GM12878 (cell line): ENCODE measurements around the gene AKR1A1. TPM values are rescaled to one million over a fixed set of nuclear protein-coding genes. Genes with fewer than 3 reads are reported as not detected.

Experiments used
- BACH1 ChIP-seq: fragments of 450-650 bp; IDR thresholded peaks from 2 replicates; pipeline ENCODE4 v1.6.1; 2017; ENCODE audit warnings: mild to moderate bottlenecking, borderline replicate concordance
- CEBPB ChIP-seq, 2 experiments: fragments of 150-350 bp in 1 of 2; IDR thresholded peaks; 2 replicates each; pipeline ENCODE4 v1.6.1; 2012 to 2014; ENCODE audit warnings: low read depth in 2 of 2, low read length in 2 of 2, borderline replicate concordance in 1 of 2, inconsistent platforms in 1 of 2
- CHD2 ChIP-seq: IDR thresholded peaks from 2 replicates; pipeline ENCODE4 v1.6.1; 2011; ENCODE audit warnings: low read depth, low read length, improper control_type of control experiment, borderline replicate concordance
- ETV6 ChIP-seq, 2 experiments: fragments of 450-650 bp in 1 of 2; IDR thresholded peaks in 1 of 2; conservative IDR thresholded peaks in 1 of 2; 2 replicates each; pipeline ENCODE4 v1.6.1; 2014; ENCODE audit warnings: antibody characterized with exemption in 1 of 2, borderline replicate concordance in 1 of 2, low read depth in 1 of 2, mild to moderate bottlenecking in 1 of 2, moderate library complexity in 1 of 2
- FOXK2 ChIP-seq: fragments of 450-650 bp; IDR thresholded peaks from 2 replicates; pipeline ENCODE4 v1.6.1; 2017; ENCODE audit warnings: mild to moderate bottlenecking, moderate library complexity
- GABPA ChIP-seq: IDR thresholded peaks from 2 replicates; pipeline ENCODE4 v1.6.1; 2014; ENCODE audit warnings: antibody characterized with exemption, low read depth, mild to moderate bottlenecking, inconsistent platforms
- HDAC2 ChIP-seq: fragments of 200-600 bp; sonication (generic); IDR thresholded peaks from 2 replicates; pipeline ENCODE4 v1.6.1; 2017
- IKZF1 ChIP-seq: fragments of 450-650 bp; conservative IDR thresholded peaks from 2 replicates; pipeline ENCODE4 v1.6.1; 2017; ENCODE audit warnings: antibody characterized with exemption, mild to moderate bottlenecking
- IKZF2 ChIP-seq, 2 experiments: fragments of 450-650 bp; IDR thresholded peaks; 2 replicates each; pipeline ENCODE4 v1.6.1; 2017; ENCODE audit warnings: mild to moderate bottlenecking in 2 of 2, moderate library complexity in 2 of 2
- KDM1A ChIP-seq: fragments of 200-600 bp; sonication (generic); IDR thresholded peaks from 2 replicates; pipeline ENCODE4 v1.6.1; 2016; ENCODE audit warnings: borderline replicate concordance
- MEF2A ChIP-seq: IDR thresholded peaks from 2 replicates; pipeline ENCODE4 v1.6.1; 2011; ENCODE audit warnings: low read depth, mild to moderate bottlenecking, low read length, moderate library complexity; ENCODE audit not compliant: insufficient read depth
- MEF2B ChIP-seq: fragments of 450-650 bp; IDR thresholded peaks from 2 replicates; pipeline ENCODE4 v1.6.1; 2018; ENCODE audit warnings: mild to moderate bottlenecking, moderate library complexity; ENCODE audit not compliant: partially characterized antibody, poor library complexity, severe bottlenecking
- NFYB ChIP-seq: IDR thresholded peaks from 2 replicates; pipeline ENCODE4 v1.6.1; 2011; ENCODE audit warnings: low read depth, mild to moderate bottlenecking, low read length, improper control_type of control experiment, moderate library complexity; ENCODE audit not compliant: insufficient read depth
- PAX5 ChIP-seq: IDR thresholded peaks from 2 replicates; pipeline ENCODE4 v1.6.1; 2011; ENCODE audit warnings: low read depth, low read length, borderline replicate concordance
- PAX8 ChIP-seq: fragments of 450-650 bp; IDR thresholded peaks from 2 replicates; pipeline ENCODE4 v1.6.1; 2017; ENCODE audit warnings: mild to moderate bottlenecking, moderate library complexity
- PML ChIP-seq: IDR thresholded peaks from 2 replicates; pipeline ENCODE4 v1.6.1; 2012; ENCODE audit warnings: low read length, inconsistent platforms
- RAD51 ChIP-seq: fragments of 450-650 bp; IDR thresholded peaks from 2 replicates; pipeline ENCODE4 v1.6.1; 2016; ENCODE audit warnings: moderate library complexity, mild to moderate bottlenecking, inconsistent platforms
- SREBF1 ChIP-seq: IDR thresholded peaks from 2 replicates; pipeline ENCODE4 v1.6.1; 2012; ENCODE audit warnings: mild to moderate bottlenecking, low read length
- TCF7 ChIP-seq: IDR thresholded peaks from 2 replicates; pipeline ENCODE4 v1.6.1; 2014; ENCODE audit warnings: antibody characterized with exemption, borderline replicate concordance
- YY1 ChIP-seq: IDR thresholded peaks from 2 replicates; pipeline ENCODE4 v1.6.1; 2011; ENCODE audit warnings: low read depth, mild to moderate bottlenecking, low read length
- polyA plus RNA-seq, 11 experiments: library from polyadenylated mRNA; depleted of rRNA in 4 of 11; unstranded in 6 of 11; stranded (reverse) in 5 of 11; fragments of >200 nt; fragmentation: Nextera tagmentation in 4 of 11; fragmentation: Illumina TruSeq in 1 of 11; extraction: Ambion mirVana in 4 of 11; extraction: Trizol in 1 of 11; gene quantifications; 1 replicate in 1 of 11; 2 replicates in 10 of 11; pipeline versions ENCODE4 v1.2.1 to v1.2.3, GENCODE V29; 2011 to 2016; ENCODE audit warnings: inconsistent platforms in 2 of 11, missing spikeins in 2 of 11, low read depth in 1 of 11
- total RNA-seq, 4 experiments: library from RNA; depleted of rRNA in 3 of 4; stranded (reverse); fragments of >200 nt in 3 of 4; fragmentation: Illumina TruSeq in 1 of 4; extraction: Trizol in 1 of 4; gene quantifications; 2 replicates each; pipeline versions ENCODE4 v1.2.1 to v1.2.3, GENCODE V29; 2013 to 2021
- TF ChIP-seq, protein P1 (sequence below): IDR thresholded peaks from 2 replicates; pipeline ENCODE4 v1.6.1; 2012; ENCODE audit warnings: mild to moderate bottlenecking, low read depth, low read length
- TF ChIP-seq, protein P2 (sequence below): IDR thresholded peaks from 2 replicates; pipeline ENCODE4 v1.6.1; 2012; ENCODE audit warnings: low read length, inconsistent platforms
- TF ChIP-seq, protein P3 (sequence below): fragments of 450-650 bp; IDR thresholded peaks from 2 replicates; pipeline ENCODE4 v1.6.1; 2018; ENCODE audit warnings: borderline replicate concordance, mild to moderate bottlenecking; ENCODE audit not compliant: partially characterized antibody

The AKR1A1 gene
- total and polyA plus RNA-seq, 10 of the 15 experiments (the other 5 are each of a cell fraction or from before 2014, with no cell fraction given) = 187 to 335 (median 241) TPM

DNA sequence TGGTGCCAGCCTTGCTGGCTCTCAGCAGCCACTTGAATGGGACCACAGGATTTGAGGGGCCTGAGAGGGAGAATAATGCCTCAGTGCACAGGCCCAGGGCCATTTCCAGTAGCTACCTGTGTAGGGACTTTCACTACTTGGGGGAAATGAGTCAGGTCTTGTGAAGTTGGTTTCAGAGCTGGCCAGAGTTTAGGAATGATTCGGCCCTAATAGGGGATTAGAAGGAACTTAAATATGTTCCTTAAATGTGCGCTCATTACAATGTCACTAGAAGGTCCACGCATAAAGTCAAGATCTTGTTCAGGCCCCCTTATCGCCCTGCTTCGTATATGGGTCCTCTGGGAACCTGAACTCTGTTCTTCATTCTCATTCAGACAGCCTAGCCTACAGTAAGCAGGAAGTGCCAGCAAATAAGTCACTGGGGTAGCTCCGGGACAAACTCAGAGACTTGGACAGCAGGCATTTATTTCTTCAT, 5.6 kb upstream of the AKR1A1 start (continued):
- TF ChIP-seq CHD2 (no peak; the same call in 1 of the 2 replicates), TCF7 (peak; percentile 90), BACH1 (no peak), YY1 (peak; percentile 33; the same call in 1 of the 2 replicates), PAX5 (peak; percentile 84; the same call in 1 of the 2 replicates), NFYB (no peak), PML (no peak), CEBPB (IDR thresholded peaks at IDR 0.05; ENCODE audit: borderline replicate concordance in 1 of 2, low read depth in 2 of 2, low read length in 2 of 2) (no peak), ETV6 (conservative IDR thresholded peaks at IDR 0.05 in 1 of 2, IDR thresholded peaks at IDR 0.05 in 1 of 2; ENCODE audit: borderline replicate concordance in 1 of 2, low read depth in 1 of 2) (peak in 1 of 2 experiments; percentile 95; a peak in 2 of 4 replicates), MEF2B (peak; percentile 48), SREBF1 (no peak), IKZF1 (peak; percentile 95), FOXK2 (no peak), MEF2A (peak; percentile 72; the same call in 1 of the 2 replicates), GABPA (no peak), HDAC2 (no peak), RAD51 (no peak), IKZF2 (IDR thresholded peaks at IDR 0.05) (peak; percentile 93 to 95), KDM1A (no peak), PAX8 (no peak)
- TF ChIP-seq, protein P1, sequence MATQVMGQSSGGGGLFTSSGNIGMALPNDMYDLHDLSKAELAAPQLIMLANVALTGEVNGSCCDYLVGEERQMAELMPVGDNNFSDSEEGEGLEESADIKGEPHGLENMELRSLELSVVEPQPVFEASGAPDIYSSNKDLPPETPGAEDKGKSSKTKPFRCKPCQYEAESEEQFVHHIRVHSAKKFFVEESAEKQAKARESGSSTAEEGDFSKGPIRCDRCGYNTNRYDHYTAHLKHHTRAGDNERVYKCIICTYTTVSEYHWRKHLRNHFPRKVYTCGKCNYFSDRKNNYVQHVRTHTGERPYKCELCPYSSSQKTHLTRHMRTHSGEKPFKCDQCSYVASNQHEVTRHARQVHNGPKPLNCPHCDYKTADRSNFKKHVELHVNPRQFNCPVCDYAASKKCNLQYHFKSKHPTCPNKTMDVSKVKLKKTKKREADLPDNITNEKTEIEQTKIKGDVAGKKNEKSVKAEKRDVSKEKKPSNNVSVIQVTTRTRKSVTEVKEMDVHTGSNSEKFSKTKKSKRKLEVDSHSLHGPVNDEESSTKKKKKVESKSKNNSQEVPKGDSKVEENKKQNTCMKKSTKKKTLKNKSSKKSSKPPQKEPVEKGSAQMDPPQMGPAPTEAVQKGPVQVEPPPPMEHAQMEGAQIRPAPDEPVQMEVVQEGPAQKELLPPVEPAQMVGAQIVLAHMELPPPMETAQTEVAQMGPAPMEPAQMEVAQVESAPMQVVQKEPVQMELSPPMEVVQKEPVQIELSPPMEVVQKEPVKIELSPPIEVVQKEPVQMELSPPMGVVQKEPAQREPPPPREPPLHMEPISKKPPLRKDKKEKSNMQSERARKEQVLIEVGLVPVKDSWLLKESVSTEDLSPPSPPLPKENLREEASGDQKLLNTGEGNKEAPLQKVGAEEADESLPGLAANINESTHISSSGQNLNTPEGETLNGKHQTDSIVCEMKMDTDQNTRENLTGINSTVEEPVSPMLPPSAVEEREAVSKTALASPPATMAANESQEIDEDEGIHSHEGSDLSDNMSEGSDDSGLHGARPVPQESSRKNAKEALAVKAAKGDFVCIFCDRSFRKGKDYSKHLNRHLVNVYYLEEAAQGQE = 0 out of 2 replicates have a peak, but pooled peaks have one; percentile 13
- TF ChIP-seq, protein P2, sequence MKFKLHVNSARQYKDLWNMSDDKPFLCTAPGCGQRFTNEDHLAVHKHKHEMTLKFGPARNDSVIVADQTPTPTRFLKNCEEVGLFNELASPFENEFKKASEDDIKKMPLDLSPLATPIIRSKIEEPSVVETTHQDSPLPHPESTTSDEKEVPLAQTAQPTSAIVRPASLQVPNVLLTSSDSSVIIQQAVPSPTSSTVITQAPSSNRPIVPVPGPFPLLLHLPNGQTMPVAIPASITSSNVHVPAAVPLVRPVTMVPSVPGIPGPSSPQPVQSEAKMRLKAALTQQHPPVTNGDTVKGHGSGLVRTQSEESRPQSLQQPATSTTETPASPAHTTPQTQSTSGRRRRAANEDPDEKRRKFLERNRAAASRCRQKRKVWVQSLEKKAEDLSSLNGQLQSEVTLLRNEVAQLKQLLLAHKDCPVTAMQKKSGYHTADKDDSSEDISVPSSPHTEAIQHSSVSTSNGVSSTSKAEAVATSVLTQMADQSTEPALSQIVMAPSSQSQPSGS = peak; percentile 69; the same call in 1 of the 2 replicates
- TF ChIP-seq, protein P3, sequence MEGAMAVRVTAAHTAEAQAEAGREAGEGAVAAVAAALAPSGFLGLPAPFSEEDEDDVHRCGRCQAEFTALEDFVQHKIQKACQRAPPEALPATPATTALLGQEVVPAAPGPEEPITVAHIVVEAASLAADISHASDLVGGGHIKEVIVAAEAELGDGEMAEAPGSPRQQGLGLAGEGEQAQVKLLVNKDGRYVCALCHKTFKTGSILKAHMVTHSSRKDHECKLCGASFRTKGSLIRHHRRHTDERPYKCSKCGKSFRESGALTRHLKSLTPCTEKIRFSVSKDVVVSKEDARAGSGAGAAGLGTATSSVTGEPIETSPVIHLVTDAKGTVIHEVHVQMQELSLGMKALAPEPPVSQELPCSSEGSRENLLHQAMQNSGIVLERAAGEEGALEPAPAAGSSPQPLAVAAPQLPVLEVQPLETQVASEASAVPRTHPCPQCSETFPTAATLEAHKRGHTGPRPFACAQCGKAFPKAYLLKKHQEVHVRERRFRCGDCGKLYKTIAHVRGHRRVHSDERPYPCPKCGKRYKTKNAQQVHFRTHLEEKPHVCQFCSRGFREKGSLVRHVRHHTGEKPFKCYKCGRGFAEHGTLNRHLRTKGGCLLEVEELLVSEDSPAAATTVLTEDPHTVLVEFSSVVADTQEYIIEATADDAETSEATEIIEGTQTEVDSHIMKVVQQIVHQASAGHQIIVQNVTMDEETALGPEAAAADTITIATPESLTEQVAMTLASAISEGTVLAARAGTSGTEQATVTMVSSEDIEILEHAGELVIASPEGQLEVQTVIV = no peak
